GM12892 (cell line): ENCODE data around the gene PREPL.

Source experiments
- POLR2A ChIP-seq: IDR thresholded peaks from 2 replicates; pipeline ENCODE4 v1.6.1; 2011; ENCODE audit warnings: low read depth, low read length, control low read depth
- POLR2AphosphoS5 ChIP-seq: IDR thresholded peaks from 2 replicates; pipeline ENCODE4 v1.6.1; 2011; ENCODE audit warnings: low read depth, low read length, control low read depth
- TAF1 ChIP-seq: IDR thresholded peaks from 2 replicates; pipeline ENCODE4 v1.6.1; 2011; ENCODE audit warnings: low read depth, mild to moderate bottlenecking, control low read depth, low read length, borderline replicate concordance

DNA sequence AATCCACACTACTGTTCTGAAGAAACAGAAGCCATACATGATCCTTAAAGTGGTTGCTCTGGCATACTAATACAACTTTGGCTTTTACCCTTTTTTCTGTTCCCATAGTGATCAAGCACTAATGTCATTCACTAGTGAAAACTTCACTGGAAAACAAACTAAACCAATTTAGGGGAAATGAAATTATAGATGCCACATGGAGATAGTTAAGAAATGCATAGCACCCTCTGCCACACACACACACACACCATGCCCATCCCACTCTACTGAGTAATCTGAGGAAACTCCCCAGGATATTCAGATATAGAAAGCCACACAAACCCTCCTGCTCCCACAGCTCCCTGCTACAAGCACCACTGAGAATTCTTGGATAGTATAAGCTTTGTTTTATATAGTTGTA lies 46.9 kb downstream of the PREPL start:
- TF ChIP-seq POLR2A (no peak), TAF1 (no peak), POLR2AphosphoS5 (no peak)
